ENCODE measurements around the gene CCNJ.

DNA sequence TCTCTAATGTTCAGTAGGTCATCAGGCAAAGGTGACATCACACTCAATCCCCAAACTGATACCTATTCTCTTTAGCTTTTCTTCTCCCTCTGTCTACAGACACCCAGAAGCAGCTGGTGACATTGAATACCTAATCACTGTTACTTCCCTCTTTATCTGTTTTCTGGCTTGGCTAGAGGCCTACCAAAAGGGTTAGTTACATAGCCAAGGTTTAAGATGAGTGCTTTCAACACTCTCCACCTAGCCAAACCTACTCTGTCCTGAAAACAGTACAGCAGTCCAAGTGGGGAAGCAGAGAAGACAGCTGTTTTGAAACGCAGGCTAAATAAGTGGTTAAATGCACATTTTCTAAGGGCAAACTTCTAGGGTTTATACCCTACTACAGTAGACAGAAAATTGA lies 39.4 kb downstream of the CCNJ start:
- TF ChIP-seq, protein P1, sequence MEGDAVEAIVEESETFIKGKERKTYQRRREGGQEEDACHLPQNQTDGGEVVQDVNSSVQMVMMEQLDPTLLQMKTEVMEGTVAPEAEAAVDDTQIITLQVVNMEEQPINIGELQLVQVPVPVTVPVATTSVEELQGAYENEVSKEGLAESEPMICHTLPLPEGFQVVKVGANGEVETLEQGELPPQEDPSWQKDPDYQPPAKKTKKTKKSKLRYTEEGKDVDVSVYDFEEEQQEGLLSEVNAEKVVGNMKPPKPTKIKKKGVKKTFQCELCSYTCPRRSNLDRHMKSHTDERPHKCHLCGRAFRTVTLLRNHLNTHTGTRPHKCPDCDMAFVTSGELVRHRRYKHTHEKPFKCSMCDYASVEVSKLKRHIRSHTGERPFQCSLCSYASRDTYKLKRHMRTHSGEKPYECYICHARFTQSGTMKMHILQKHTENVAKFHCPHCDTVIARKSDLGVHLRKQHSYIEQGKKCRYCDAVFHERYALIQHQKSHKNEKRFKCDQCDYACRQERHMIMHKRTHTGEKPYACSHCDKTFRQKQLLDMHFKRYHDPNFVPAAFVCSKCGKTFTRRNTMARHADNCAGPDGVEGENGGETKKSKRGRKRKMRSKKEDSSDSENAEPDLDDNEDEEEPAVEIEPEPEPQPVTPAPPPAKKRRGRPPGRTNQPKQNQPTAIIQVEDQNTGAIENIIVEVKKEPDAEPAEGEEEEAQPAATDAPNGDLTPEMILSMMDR (IDR thresholded peaks at IDR 0.05; ENCODE audit: low read length) = no peak
- TF ChIP-seq EZH2 (IDR thresholded peaks at IDR 0.05; ENCODE audit: borderline replicate concordance, low read length) = no peak

Measured in OCI-LY1 (cell line).